ENCODE measurements around the gene KDELR3. TPM values are rescaled to one million over a fixed set of nuclear protein-coding genes. Genes with fewer than 3 reads are reported as not detected.

KDELR3 gene
- total RNA-seq, 1 donor from 2014 or later: 5.1 TPM

DNA sequence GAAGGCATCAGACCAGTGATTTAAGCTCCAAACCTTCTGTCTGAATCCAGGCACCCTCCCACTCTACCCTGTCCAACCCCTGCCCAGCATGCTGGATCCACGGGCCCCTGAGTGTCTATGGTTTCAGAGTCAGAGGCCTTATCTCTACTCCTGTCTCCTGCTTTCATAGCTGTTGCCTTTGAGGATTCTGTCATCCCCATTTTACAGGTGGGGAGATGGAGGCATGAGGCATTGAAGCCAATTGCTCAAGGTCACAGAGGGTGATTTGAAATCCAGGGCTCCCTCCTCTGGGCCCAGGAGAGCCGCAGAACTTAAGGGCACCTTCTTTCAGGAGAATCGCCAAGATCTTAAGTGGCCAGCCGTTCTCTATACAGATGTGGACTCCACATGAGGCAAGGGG lies 16.0 kb upstream of the KDELR3 start:
- peaks cover 50% of the 10 kb centered on the region for H3K27me3 Mint-ChIP-seq (ENCODE audit: low read depth)
- H3K4me1 Mint-ChIP-seq: peaks cover 17% of the 10 kb centered on the region
- no peak for DNase-seq (ENCODE audit: low read depth, low spot score)
- TF ChIP-seq CTCF (conservative IDR thresholded peaks at IDR 0.05): no peak
- peak overlapping the region; percentile 62 for H3K4me3 Mint-ChIP-seq
- no peak overlapping the region for H3K27ac Mint-ChIP-seq (ENCODE audit: unreplicated experiment)
- no peaks in the 10 kb centered on the region for H3K36me3 Mint-ChIP-seq (ENCODE audit: low read depth)
- H3K9me3 Mint-ChIP-seq: no peaks in the 10 kb centered on the region

DNA sequence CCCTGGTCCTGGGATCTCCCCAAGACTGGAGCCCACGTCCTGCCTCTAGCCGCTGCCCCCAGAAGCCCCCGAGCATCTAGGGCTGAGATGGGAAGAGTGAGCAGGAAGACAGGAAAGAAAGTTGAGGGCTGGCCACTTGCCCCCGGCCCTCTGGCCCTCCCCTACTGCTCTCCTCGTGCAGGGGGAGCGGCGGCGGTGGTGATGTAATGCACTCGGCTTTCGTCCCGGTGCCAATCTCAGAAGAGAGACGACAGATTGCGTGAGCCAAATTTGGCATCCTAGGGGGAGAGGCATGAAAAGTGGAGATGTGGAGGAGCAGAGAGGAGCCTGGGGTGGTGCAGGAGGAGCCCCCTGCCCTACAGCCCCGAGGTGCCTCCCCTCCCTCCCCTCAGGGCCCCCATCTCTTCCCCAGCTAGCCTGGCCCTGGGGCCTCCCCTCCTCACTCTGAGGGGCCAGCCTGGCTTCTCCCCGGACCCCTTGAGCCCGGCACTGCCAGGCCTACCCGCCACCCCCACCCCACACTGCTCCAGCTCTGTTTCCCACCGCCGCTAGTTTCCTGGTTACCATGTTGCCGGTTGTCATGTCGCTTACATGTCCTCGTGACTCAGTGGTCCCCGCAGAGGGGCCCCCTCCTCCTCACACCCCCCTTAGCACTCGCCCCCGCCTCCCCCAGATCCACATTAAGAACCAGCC lies 15.4 kb upstream of the KDELR3 start:
- no peak overlapping the region for H3K27ac Mint-ChIP-seq (ENCODE audit: unreplicated experiment)
- H3K9me3 Mint-ChIP-seq: no peaks in the 10 kb centered on the region
- H3K27me3 Mint-ChIP-seq (ENCODE audit: low read depth): peaks cover 57% of the 10 kb centered on the region
- no peak for TF ChIP-seq CTCF (conservative IDR thresholded peaks at IDR 0.05)
- peak overlapping the region; percentile 74 for H3K4me3 Mint-ChIP-seq
- H3K36me3 Mint-ChIP-seq (ENCODE audit: low read depth): no peaks in the 10 kb centered on the region
- no peak for DNase-seq (ENCODE audit: low read depth, low spot score)
- H3K4me1 Mint-ChIP-seq: peaks cover 20% of the 10 kb centered on the region

DNA sequence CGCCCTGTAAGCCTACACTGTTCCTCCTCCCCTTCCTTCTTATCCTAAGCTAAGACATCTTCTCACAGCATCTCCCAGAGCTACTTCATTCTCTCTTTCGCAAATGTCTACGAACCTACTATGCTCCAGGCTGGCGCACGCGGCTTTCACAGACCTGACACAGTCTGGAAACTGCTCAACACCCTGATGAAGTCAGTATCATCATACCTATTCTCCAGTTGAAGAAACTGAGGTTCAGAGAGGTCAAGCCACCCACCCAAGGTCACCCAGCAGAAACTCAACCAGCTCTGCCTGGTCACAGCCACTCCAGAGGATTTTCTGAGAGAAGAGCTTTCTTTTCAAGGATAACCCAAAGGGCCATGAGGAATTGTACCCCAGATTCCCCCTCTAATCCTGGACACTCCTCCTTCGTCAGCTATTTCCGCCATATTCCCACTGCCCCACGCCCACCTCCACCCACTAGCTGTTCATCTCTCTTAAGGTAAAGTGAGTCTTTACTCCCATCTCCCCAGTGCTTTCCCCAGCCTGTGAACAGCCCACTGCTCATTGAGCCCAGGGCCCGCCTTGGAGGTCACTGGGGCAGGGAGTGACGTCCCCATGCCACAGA lies 14.7 kb upstream of the KDELR3 start:
- Mint-ChIP-seq H3K4me1 (peaks cover 20% of the 10 kb centered on the region), H3K9me3 (no peaks in the 10 kb centered on the region), H3K4me3 (peak overlapping the region; percentile 74), H3K36me3 (ENCODE audit: low read depth) (no peaks in the 10 kb centered on the region), H3K27ac (ENCODE audit: unreplicated experiment) (no peak overlapping the region), H3K27me3 (ENCODE audit: low read depth) (peaks cover 60% of the 10 kb centered on the region)
- no peak for TF ChIP-seq CTCF (conservative IDR thresholded peaks at IDR 0.05)
- DNase-seq (ENCODE audit: low read depth, low spot score): no peak

GRCh38 chr22:38453996-38454352 lies 13.9 kb upstream of the KDELR3 start:
- Mint-ChIP-seq H3K9me3 (no peaks in the 10 kb centered on the region), H3K36me3 (ENCODE audit: low read depth) (no peaks in the 10 kb centered on the region), H3K27ac (ENCODE audit: unreplicated experiment) (no peak overlapping the region), H3K27me3 (ENCODE audit: low read depth) (peaks cover 63% of the 10 kb centered on the region), H3K4me3 (peak overlapping the region; percentile 74), H3K4me1 (peaks cover 20% of the 10 kb centered on the region)
- DNase-seq (ENCODE audit: low read depth, low spot score): no peak
- no peak for TF ChIP-seq CTCF (conservative IDR thresholded peaks at IDR 0.05)

DNA sequence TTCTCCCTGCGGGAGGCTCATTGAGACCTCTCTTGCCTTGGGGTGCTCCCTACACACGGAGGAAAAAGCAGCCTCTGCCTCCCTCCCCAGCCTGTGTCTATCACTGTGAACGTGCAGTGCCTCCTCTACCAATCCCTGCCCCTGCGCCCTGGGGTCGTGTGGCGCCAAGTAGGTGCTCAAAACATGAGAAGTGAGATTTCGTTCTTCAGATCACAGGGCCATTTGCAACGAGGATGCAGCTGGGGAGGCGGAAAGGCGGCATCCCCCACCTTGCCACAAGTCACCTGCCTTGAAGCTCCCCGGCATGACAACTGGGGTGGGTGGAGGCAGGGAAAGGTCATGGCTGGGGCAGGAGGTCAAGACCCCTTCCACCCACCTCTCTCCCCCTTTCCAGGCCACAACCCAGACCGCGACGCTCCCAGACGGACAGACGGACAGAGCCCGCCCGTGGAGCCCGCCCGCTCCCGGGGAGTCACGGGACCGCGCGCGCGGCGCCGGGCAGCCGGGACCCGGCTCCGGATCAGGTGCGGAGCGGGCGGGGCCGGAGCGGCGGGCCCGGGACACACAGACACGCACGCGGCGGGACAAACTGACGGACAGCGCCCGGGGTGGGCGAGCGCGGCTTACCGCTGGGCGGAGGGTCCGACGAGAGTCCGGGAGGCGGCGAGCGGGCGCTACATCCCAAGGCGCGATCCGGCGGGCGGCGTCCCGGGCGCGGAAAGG lies 13.4 kb upstream of the KDELR3 start:
- peaks cover 67% of the 10 kb centered on the region for H3K27me3 Mint-ChIP-seq (ENCODE audit: low read depth)
- peak overlapping the region; percentile 74 for H3K4me3 Mint-ChIP-seq
- no peaks in the 10 kb centered on the region for H3K9me3 Mint-ChIP-seq
- no peaks in the 10 kb centered on the region for H3K36me3 Mint-ChIP-seq (ENCODE audit: low read depth)
- TF ChIP-seq CTCF (conservative IDR thresholded peaks at IDR 0.05): no peak
- peaks cover 20% of the 10 kb centered on the region for H3K4me1 Mint-ChIP-seq
- DNase-seq (ENCODE audit: low read depth, low spot score): no peak
- H3K27ac Mint-ChIP-seq (ENCODE audit: unreplicated experiment): no peak overlapping the region
